HepG2 (cell line): ENCODE measurements around the gene NAALADL1. TPM values are rescaled to one million over a fixed set of nuclear protein-coding genes. Genes with fewer than 3 reads are reported as not detected.
A peak's percentile ranks its signal among the peaks of the same experiment; 100 is the strongest.

Experiments used
- ATAC-seq: fragments of 200-7000 bp; cut with Tn5 transposase; 3 replicates; pipeline ENCODE4 v1.9.1; 2020; ENCODE audit warnings: mild to moderate bottlenecking, moderate library complexity
- BruUV-seq: library from RNA; stranded (reverse); fragments of 400-500 nt; replicated peaks from 2 replicates; lab custom pipeline; 2021; lab: Mats Ljungman, UMichigan
- CTCF ChIA-PET: fragments of 300-600 bp; formaldehyde crosslinking; extraction: SDS; loops from one replicate; lab custom pipeline; 2021; ENCODE audit warnings: low total read pairs, inconsistent platforms, low intra/inter-chr PET ratio; lab: Yijun Ruan, JAX
- POLR2A ChIA-PET: fragments of 350-600 bp; sonication (Branson Sonifier 250); formaldehyde crosslinking; loops from one replicate; lab custom pipeline; 2020; ENCODE audit warnings: antibody characterized with exemption, inconsistent platforms; lab: Yijun Ruan, JAX
- DNase-seq: peaks from one replicate; pipeline ENCODE4 v3.0.0-alpha.2; 2015; ENCODE audit warnings: low spot score
- FAIRE-seq: peaks from 3 replicates; lab custom pipeline; 2011; peaks lifted over from hg19 to GRCh38; lab: Jason Lieb, UNC
- H2AFZ ChIP-seq: one replicate; pipeline ENCODE4 v1.6.1; 2011; ENCODE audit warnings: low read length, inconsistent platforms
- H3K27ac ChIP-seq: fragments of 300-600 bp; 3 replicates; pipeline ENCODE4 v1.8.0; 2011; ENCODE audit warnings: mixed run types, mild to moderate bottlenecking, mixed read lengths, low read length, inconsistent platforms; ENCODE audit not compliant: insufficient read depth; ENCODE audit errors: extremely low read length
- H3K27me3 ChIP-seq, 2 experiments: fragments of 200-600 bp in 1 of 2; 2 replicates in 1 of 2; 3 replicates in 1 of 2; pipeline versions ENCODE4 v1.6.0 to v1.8.0; 2011; ENCODE audit warnings: low read length in 2 of 2, mild to moderate bottlenecking in 2 of 2, moderate library complexity in 2 of 2, inconsistent platforms in 1 of 2; ENCODE audit not compliant: insufficient read depth in 2 of 2, control insufficient read depth in 1 of 2
- H3K36me3 ChIP-seq, 2 experiments: fragments of 200-600 bp in 1 of 2; replicated peaks in 1 of 2; 2 replicates in 1 of 2; 3 replicates in 1 of 2; pipeline versions ENCODE4 v1.5.1 to v1.8.0; 2011; ENCODE audit warnings: low read length in 2 of 2, inconsistent platforms in 1 of 2; ENCODE audit not compliant: insufficient read depth in 2 of 2, control insufficient read depth in 1 of 2
- H3K4me1 ChIP-seq: 2 replicates; pipeline ENCODE4 v1.5.1; 2012; ENCODE audit warnings: low read length, inconsistent platforms; ENCODE audit not compliant: insufficient read depth
- H3K4me2 ChIP-seq: 2 replicates; pipeline ENCODE4 v1.6.0; 2011; ENCODE audit warnings: low read depth, low read length, inconsistent platforms
- H3K4me3 ChIP-seq, 3 experiments: fragments of 200-600 bp in 1 of 3; sonication (generic), shearing (Covaris generic) in 1 of 3; replicated peaks in 1 of 3; 2 replicates each; pipeline ENCODE4 v1.5.1; 2011 to 2016; ENCODE audit warnings: low read length in 3 of 3, inconsistent platforms in 2 of 3, low read depth in 2 of 3, mild to moderate bottlenecking in 2 of 3, control low read depth in 1 of 3, mixed read lengths in 1 of 3; ENCODE audit not compliant: insufficient read depth in 1 of 3
- H3K79me2 ChIP-seq: one replicate; pipeline ENCODE4 v1.6.1; 2011; ENCODE audit warnings: low read length, inconsistent platforms; ENCODE audit not compliant: insufficient read depth
- H3K9ac ChIP-seq: 2 replicates; pipeline ENCODE4 v1.6.0; 2011; ENCODE audit warnings: mild to moderate bottlenecking, low read depth, low read length, inconsistent platforms; ENCODE audit not compliant: insufficient read depth
- H3K9me3 ChIP-seq: 2 replicates; pipeline ENCODE4 v1.5.1; 2012; ENCODE audit warnings: mild to moderate bottlenecking, low read length
- H4K20me1 ChIP-seq: 2 replicates; pipeline ENCODE4 v1.6.0; 2011; ENCODE audit warnings: inconsistent platforms, mild to moderate bottlenecking, low read length, moderate library complexity; ENCODE audit not compliant: insufficient read depth
- MIER2 ChIP-seq: IDR thresholded peaks from 2 replicates; pipeline ENCODE4 v1.6.1; 2016; ENCODE audit warnings: missing biosample characterization, missing genetic modification reagents
- RCOR2 ChIP-seq: IDR thresholded peaks from 2 replicates; pipeline ENCODE4 v1.6.1; 2016; ENCODE audit warnings: missing biosample characterization, missing genetic modification reagents
- REL ChIP-seq: sonication (generic); formaldehyde crosslinking; conservative IDR thresholded peaks from 2 replicates; pipeline ENCODE4 v1.8.0; 2022; ENCODE audit warnings: mild to moderate bottlenecking, missing genetic modification reagents, moderate library complexity
- SAFB2 ChIP-seq: sonication (generic); formaldehyde crosslinking; IDR thresholded peaks from 2 replicates; pipeline ENCODE4 v1.5.1; 2020; ENCODE audit warnings: missing genetic modification reagents, low read depth, mild to moderate bottlenecking, borderline replicate concordance
- SIN3A ChIP-seq: IDR thresholded peaks from 2 replicates; pipeline ENCODE4 v1.6.1; 2011; ENCODE audit warnings: low read depth, mild to moderate bottlenecking, control low read depth, low read length, borderline replicate concordance
- SOX5 ChIP-seq: IDR thresholded peaks from 2 replicates; pipeline ENCODE4 v1.6.1; 2016; ENCODE audit warnings: borderline replicate concordance
- TEAD2 ChIP-seq: sonication (generic); formaldehyde crosslinking; IDR thresholded peaks from 2 replicates; pipeline ENCODE4 v1.9.0; 2021; ENCODE audit warnings: missing genetic modification reagents
- TOPORS ChIP-seq: sonication (generic); formaldehyde crosslinking; IDR thresholded peaks from 2 replicates; pipeline ENCODE4 v1.8.0; 2023; ENCODE audit warnings: mild to moderate bottlenecking, missing genetic modification reagents
- XRCC5 ChIP-seq: fragments of 200-400 bp; formaldehyde crosslinking; optimal IDR thresholded peaks from 2 replicates; pipeline ENCODE3; 2017; ENCODE audit warnings: mild to moderate bottlenecking, low read length
- ZBTB8A ChIP-seq: sonication (generic); formaldehyde crosslinking; IDR thresholded peaks from 2 replicates; pipeline ENCODE4 v1.4.0; 2020; ENCODE audit warnings: mild to moderate bottlenecking, low read depth, missing genetic modification reagents, borderline replicate concordance
- ZNF501 ChIP-seq: sonication (generic); formaldehyde crosslinking; IDR thresholded peaks from 2 replicates; pipeline ENCODE4 v1.5.1; 2020; ENCODE audit warnings: mild to moderate bottlenecking, moderate library complexity, missing genetic modification reagents
- ZNF550 ChIP-seq: sonication (generic); formaldehyde crosslinking; IDR thresholded peaks from 2 replicates; pipeline ENCODE4 v1.4.0; 2020; ENCODE audit warnings: mild to moderate bottlenecking, missing genetic modification reagents, borderline replicate concordance
- ZNF552 ChIP-seq: sonication (generic); formaldehyde crosslinking; IDR thresholded peaks from 2 replicates; pipeline ENCODE4 v1.9.0; 2022; ENCODE audit warnings: missing genetic modification reagents, mild to moderate bottlenecking, borderline replicate concordance
- ZSCAN20 ChIP-seq: sonication (generic); formaldehyde crosslinking; IDR thresholded peaks from 2 replicates; pipeline ENCODE4 v1.4.0; 2020; ENCODE audit warnings: missing genetic modification reagents, mild to moderate bottlenecking, borderline replicate concordance
- WGBS: methylation state at CpG from one replicate; pipeline ENCODE4 v1.1.6; 2017; ENCODE audit warnings: low lambda C conversion rate; 5-methylcytosine and 5-hydroxymethylcytosine counted together
- in situ Hi-C: cut with HindIII; loops from 2 replicates; pipeline ENCODE4 v1.10.0; 2017; ENCODE audit warnings: low pct_unique_long_range_greater_than_20kb; ENCODE audit not compliant: extremely low pct_ligation_motif_present
- intact Hi-C: fragments of 100-400 bp; cut with micrococcal nuclease; formaldehyde crosslinking; loops from one replicate; pipeline ENCODE4 v1.10.0; 2022; ENCODE audit not compliant: unreplicated experiment
- polyA plus RNA-seq, 8 experiments: library from polyadenylated mRNA; depleted of rRNA in 3 of 8; stranded (reverse) in 7 of 8; unstranded in 1 of 8; fragments of >200 nt; fragmentation: Illumina TruSeq in 4 of 8; extraction: Trizol in 4 of 8; gene quantifications; 2 replicates each; pipeline versions ENCODE4 v1.2.1 to v1.2.3, GENCODE V29; 2011 to 2016; ENCODE audit warnings: low read depth in 4 of 8, missing spikeins in 1 of 8, mixed read lengths in 1 of 8; ENCODE audit not compliant: insufficient read depth in 1 of 8
- total RNA-seq, 5 experiments: library from RNA; depleted of rRNA; stranded (reverse); fragments of >200 nt; fragmentation: Illumina TruSeq; extraction: Trizol; gene quantifications; 2 replicates each; pipeline ENCODE4 v1.2.3, GENCODE V29; 2016; ENCODE audit warnings: low read depth in 1 of 5
- TF ChIP-seq, protein P1 (sequence below): sonication (generic); formaldehyde crosslinking; IDR thresholded peaks from 2 replicates; pipeline ENCODE4 v1.5.0; 2020; ENCODE audit warnings: mild to moderate bottlenecking, missing genetic modification reagents
- TF ChIP-seq, protein P2 (sequence below): IDR thresholded peaks from 2 replicates; pipeline ENCODE4 v1.6.1; 2016; ENCODE audit warnings: mild to moderate bottlenecking, missing biosample characterization, missing genetic modification reagents
- TF ChIP-seq, protein P3 (sequence below): sonication (generic); formaldehyde crosslinking; IDR thresholded peaks from 2 replicates; pipeline ENCODE4 v1.4.0; 2020; ENCODE audit warnings: missing genetic modification reagents
- TF ChIP-seq, protein P4 (sequence below): sonication (generic); formaldehyde crosslinking; IDR thresholded peaks from 2 replicates; pipeline ENCODE4 v1.8.0; 2022; ENCODE audit warnings: low read depth, missing genetic modification reagents

Gene NAALADL1
- total and polyA plus RNA-seq, 2 of the 13 experiments (the other 11 are each of a cell fraction or from before 2014, with no cell fraction given): 9.3 to 33.9 TPM

DNA sequence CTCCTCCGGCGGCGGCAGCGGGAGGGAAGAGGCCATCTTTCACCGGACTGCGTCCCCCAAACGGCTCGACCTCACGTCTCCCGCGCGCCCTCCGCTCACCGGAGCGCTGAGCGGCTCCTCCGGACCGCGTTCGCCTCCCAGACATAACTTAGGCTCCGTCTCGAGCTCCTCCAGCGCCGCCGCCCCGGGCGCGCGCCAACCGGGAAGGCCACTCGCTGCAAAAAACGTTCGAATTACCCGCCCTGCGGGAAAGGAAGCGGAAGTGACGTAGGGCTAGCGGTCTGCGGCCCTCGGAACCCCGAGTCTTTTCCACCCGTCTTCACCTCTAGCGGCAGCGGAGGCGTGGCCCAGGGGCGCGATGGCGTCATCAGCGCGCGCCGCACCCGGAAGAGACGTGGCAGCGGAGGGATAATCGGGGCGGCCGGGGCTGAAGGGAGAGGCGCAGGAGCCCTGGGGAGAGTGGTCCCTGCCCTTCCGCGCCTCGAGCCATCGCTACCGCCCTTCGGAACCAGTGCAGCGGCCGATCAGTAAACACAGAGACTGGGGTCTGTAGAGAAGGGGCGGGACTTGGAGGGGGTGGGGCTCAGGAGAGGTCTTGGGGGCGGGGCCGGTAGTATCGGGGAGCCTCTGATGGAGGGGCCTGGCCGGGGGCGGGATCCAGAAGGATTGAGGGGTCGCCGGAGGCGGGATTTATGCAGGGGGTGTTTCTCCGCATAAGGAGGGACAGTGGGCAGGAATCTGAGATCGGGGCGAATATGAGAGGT is 25.7 kb upstream of the NAALADL1 start, which contains the start of the genes CDCA5 and ZFPL1:
Gene CDCA5, minus strand, starts transcription at position 207 of the 764 bp plus-strand sequence. Its CDS starts 62 bp downstream, at position 145.
Gene ZFPL1, plus strand, starts transcription at position 389 of the 764 bp plus-strand sequence. CDS start 477 bp downstream, outside the sequence.
- Histone ChIP-seq H3K9me3 (no peaks in the 10 kb centered on the region), H3K27ac (peak within 1 kb of the TSS; percentile 83), H2AFZ (no peak within 1 kb of the TSS), H3K4me2 (peak within 1 kb of the TSS; percentile 93), H3K27me3 (no peaks in the 10 kb centered on the region; a peak in 1 of 5 replicates), H3K79me2 (peaks cover 31% of the 10 kb centered on the region), H3K4me3 (peak within 1 kb of the TSS; percentile 70 to 99 (median 87)), H3K9ac (peak within 1 kb of the TSS; percentile 95), H3K36me3 (peaks cover 19 to 31% of the 10 kb centered on the region in 2 experiments), H4K20me1 (no peaks in the 10 kb centered on the region), H3K4me1 (peaks cover 33% of the 10 kb centered on the region)
- intact Hi-C loops: no loop called here
- WGBS: under 1% methylated on average over 63 of the region's 79 CpGs
- ATAC-seq (peak; percentile 83), FAIRE-seq (peak; percentile 76), DNase-seq (peak; percentile 91)
- no TSS peak for BruUV-seq
- in situ Hi-C loops: no loop called here
- POLR2A ChIA-PET: no interaction called here
- CTCF ChIA-PET: no interaction called here
- TF ChIP-seq, protein P1, sequence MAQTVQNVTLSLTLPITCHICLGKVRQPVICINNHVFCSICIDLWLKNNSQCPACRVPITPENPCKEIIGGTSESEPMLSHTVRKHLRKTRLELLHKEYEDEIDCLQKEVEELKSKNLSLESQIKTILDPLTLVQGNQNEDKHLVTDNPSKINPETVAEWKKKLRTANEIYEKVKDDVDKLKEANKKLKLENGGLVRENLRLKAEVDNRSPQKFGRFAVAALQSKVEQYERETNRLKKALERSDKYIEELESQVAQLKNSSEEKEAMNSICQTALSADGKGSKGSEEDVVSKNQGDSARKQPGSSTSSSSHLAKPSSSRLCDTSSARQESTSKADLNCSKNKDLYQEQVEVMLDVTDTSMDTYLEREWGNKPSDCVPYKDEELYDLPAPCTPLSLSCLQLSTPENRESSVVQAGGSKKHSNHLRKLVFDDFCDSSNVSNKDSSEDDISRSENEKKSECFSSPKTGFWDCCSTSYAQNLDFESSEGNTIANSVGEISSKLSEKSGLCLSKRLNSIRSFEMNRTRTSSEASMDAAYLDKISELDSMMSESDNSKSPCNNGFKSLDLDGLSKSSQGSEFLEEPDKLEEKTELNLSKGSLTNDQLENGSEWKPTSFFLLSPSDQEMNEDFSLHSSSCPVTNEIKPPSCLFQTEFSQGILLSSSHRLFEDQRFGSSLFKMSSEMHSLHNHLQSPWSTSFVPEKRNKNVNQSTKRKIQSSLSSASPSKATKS (CRISPR knock-in tag): no peak
- TF ChIP-seq ZNF552 (CRISPR knock-in tag) (0 out of 2 replicates have a peak, but pooled peaks have one; percentile 55), REL (CRISPR knock-in tag) (peak; percentile 88), RCOR2 (CRISPR knock-in tag) (no peak), SOX5 (CRISPR knock-in tag) (peak; percentile 44; the same call in 1 of the 2 replicates), SIN3A (peak; percentile 94), ZSCAN20 (no peak), SAFB2 (CRISPR knock-in tag) (no peak), TOPORS (CRISPR knock-in tag) (peak; percentile 76), ZNF550 (CRISPR knock-in tag) (0 out of 2 replicates have a peak, but pooled peaks have one; percentile 52), ZBTB8A (CRISPR knock-in tag) (no peak), MIER2 (0 out of 2 replicates have a peak, but pooled peaks have one; percentile 53), TEAD2 (CRISPR knock-in tag) (no peak), XRCC5 (no peak), ZNF501 (CRISPR knock-in tag) (peak; percentile 73)
- TF ChIP-seq, protein P2, sequence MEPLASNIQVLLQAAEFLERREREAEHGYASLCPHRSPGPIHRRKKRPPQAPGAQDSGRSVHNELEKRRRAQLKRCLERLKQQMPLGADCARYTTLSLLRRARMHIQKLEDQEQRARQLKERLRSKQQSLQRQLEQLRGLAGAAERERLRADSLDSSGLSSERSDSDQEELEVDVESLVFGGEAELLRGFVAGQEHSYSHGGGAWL (CRISPR knock-in tag): peak; percentile 72; the same call in 1 of the 2 replicates
- TF ChIP-seq, protein P3, sequence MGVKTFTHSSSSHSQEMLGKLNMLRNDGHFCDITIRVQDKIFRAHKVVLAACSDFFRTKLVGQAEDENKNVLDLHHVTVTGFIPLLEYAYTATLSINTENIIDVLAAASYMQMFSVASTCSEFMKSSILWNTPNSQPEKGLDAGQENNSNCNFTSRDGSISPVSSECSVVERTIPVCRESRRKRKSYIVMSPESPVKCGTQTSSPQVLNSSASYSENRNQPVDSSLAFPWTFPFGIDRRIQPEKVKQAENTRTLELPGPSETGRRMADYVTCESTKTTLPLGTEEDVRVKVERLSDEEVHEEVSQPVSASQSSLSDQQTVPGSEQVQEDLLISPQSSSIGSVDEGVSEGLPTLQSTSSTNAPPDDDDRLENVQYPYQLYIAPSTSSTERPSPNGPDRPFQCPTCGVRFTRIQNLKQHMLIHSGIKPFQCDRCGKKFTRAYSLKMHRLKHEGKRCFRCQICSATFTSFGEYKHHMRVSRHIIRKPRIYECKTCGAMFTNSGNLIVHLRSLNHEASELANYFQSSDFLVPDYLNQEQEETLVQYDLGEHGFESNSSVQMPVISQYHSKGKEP (CRISPR knock-in tag): peak; percentile 50; the same call in 1 of the 2 replicates
- TF ChIP-seq, protein P4, sequence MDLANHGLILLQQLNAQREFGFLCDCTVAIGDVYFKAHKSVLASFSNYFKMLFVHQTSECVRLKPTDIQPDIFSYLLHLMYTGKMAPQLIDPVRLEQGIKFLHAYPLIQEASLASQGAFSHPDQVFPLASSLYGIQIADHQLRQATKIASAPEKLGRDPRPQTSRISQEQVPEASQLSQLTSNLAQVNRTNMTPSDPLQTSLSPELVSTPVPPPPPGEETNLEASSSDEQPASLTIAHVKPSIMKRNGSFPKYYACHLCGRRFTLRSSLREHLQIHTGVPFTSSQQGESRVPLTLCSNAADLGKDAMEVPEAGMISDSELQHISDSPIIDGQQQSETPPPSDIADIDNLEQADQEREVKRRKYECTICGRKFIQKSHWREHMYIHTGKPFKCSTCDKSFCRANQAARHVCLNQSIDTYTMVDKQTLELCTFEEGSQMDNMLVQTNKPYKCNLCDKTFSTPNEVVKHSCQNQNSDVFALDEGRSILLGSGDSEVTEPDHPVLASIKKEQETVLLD (CRISPR knock-in tag): peak; percentile 87
